Measurements from ENCODE around the gene SYK. TPM values are rescaled to one million over a fixed set of nuclear protein-coding genes. Genes with fewer than 3 reads are reported as not detected.
A peak's percentile ranks its signal among the peaks of the same experiment; 100 is the strongest.

The SYK gene
- total RNA-seq, 1 donor from 2014 or later, result 7.4 TPM

DNA sequence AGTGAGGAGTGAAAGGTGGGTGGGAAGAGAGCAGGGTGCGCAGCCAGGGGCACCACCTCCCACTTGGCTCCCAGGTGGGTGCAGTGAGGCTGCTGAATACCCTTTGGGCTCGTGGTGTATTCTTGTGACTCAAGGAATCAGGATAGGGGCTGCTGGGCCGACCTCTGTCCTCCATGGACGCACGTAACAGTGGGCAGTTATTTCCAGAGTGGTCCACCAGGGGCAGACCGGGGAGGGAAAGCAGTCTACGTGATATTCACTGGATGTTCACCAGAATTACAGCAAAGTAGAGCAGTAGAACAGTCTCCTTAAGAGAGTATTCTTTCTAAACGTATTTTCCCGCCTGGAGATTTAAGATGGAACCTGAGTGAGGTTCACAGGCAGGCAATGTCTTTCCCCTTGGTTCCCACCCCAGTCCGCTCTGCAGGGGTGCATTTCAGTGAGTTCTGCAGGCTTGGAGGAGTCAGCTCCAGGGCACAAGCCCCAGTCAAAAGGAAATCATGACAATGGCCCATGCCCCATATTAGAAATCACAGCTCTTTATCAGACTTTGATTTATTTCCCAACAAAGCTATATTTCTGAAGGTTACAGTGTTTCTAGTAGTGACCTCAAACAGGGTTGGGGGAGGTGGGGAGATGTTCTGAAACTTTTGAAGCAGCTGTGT is 88.7 kb downstream of the SYK start:
- no peak overlapping the region for H3K4me3 Mint-ChIP-seq (ENCODE audit: low read depth)
- peaks cover 13% of the 10 kb centered on the region for H3K4me1 Mint-ChIP-seq (ENCODE audit: low read depth)
- peaks cover 1% of the 10 kb centered on the region for H3K36me3 Mint-ChIP-seq (ENCODE audit: insufficient read depth)
- peaks cover 9% of the 10 kb centered on the region for H3K27me3 Mint-ChIP-seq
- no peak overlapping the region for H3K27ac Mint-ChIP-seq
- TF ChIP-seq, protein P1, sequence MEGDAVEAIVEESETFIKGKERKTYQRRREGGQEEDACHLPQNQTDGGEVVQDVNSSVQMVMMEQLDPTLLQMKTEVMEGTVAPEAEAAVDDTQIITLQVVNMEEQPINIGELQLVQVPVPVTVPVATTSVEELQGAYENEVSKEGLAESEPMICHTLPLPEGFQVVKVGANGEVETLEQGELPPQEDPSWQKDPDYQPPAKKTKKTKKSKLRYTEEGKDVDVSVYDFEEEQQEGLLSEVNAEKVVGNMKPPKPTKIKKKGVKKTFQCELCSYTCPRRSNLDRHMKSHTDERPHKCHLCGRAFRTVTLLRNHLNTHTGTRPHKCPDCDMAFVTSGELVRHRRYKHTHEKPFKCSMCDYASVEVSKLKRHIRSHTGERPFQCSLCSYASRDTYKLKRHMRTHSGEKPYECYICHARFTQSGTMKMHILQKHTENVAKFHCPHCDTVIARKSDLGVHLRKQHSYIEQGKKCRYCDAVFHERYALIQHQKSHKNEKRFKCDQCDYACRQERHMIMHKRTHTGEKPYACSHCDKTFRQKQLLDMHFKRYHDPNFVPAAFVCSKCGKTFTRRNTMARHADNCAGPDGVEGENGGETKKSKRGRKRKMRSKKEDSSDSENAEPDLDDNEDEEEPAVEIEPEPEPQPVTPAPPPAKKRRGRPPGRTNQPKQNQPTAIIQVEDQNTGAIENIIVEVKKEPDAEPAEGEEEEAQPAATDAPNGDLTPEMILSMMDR (IDR thresholded peaks at IDR 0.05; ENCODE audit: unreplicated experiment), result peak; percentile 54
- no peak for DNase-seq (ENCODE audit: low spot score, unreplicated experiment)
- peaks cover 8% of the 10 kb centered on the region for H3K9me3 Mint-ChIP-seq (ENCODE audit: low read depth)

DNA sequence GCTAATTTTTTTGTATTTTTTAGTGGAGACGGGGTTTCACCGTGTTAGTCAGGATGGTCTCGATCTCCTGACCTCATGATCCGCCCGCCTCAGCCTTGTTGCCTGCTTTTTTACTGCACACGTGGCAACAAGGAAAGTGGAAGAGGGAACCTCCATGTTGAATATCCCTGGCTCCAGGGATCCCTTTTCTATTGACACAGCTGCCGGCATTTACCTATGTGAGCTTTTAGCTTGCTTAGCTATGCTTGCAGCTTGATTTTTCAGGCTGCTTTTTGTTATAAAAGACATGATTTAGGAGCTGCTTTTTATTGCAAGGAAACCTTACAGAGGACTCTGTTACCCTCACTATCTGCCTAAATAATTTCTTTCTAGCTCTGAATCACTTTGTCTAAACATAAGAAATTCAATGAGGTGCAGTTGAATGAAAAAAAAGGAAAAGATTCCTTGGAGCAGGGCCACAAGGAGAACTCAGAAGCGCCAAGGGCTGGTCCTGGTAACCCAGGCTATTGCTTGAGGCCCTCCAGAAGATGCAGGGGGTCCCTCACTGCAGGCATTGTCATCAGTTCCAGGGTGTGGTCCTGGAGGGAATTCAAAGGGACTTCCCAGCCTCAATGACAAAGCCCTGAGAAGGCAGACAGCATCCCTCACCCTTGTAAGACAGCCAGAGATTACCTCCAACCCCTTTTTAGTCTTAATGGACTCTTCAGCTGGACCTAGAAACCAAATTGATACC is 89.9 kb downstream of the SYK start:
- no peaks in the 10 kb centered on the region for H3K36me3 Mint-ChIP-seq (ENCODE audit: insufficient read depth)
- H3K27ac Mint-ChIP-seq, result no peak overlapping the region
- DNase-seq (ENCODE audit: low spot score, unreplicated experiment), result no peak
- TF ChIP-seq, protein P1 (IDR thresholded peaks at IDR 0.05; ENCODE audit: unreplicated experiment), result no peak
- H3K9me3 Mint-ChIP-seq (ENCODE audit: low read depth), result no peaks in the 10 kb centered on the region
- peaks cover 13% of the 10 kb centered on the region for H3K4me1 Mint-ChIP-seq (ENCODE audit: low read depth)
- H3K27me3 Mint-ChIP-seq, result peaks cover 9% of the 10 kb centered on the region
- no peak overlapping the region for H3K4me3 Mint-ChIP-seq (ENCODE audit: low read depth)

DNA sequence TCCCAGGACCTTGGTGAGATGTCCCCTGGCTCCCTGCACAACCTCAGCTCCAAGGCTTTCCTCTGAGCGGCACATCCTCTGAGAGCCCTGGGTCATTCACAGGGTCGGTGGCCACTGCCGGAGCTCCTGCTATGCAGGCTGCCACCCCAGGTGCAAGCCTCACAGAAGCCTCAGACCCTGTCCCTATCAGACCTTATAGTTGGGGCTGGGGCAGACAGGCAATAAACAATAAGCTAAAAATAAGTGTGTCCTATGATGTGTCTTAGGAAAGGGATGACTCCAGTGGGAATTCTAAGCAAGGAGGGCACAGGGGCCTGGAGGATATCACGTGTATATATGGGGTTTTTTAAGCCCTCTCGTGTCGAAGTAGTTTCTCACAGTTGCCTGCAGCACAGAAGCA is 91.3 kb downstream of the SYK start:
- Mint-ChIP-seq H3K36me3 (ENCODE audit: insufficient read depth) (no peaks in the 10 kb centered on the region), H3K4me3 (ENCODE audit: low read depth) (no peak overlapping the region), H3K4me1 (ENCODE audit: low read depth) (peaks cover 13% of the 10 kb centered on the region), H3K9me3 (ENCODE audit: low read depth) (no peaks in the 10 kb centered on the region), H3K27me3 (peaks cover 11% of the 10 kb centered on the region), H3K27ac (no peak overlapping the region)
- no peak for DNase-seq (ENCODE audit: low spot score, unreplicated experiment)
- TF ChIP-seq, protein P1 (IDR thresholded peaks at IDR 0.05; ENCODE audit: unreplicated experiment), result no peak

DNA sequence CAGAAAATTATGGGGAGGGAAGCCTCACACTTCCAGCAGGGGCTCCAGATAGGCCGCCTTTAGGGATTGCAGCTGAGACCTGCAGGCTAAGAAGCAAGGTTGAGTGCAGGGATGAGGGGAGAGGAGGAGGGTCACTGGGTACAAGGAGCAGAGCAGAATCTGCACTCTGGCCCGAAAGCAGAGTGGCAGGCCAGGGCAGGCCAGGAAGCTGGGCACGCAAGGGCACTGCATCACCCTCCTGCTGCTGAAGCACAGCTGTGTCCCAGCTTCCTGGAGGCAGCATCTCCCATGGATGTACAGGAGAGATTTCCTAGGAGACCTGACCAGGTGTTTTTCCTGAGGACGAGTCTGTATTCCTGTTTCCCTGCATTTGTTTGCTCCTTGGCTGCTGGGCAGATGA is 92.1 kb downstream of the SYK start:
- Mint-ChIP-seq H3K9me3 (ENCODE audit: low read depth) (no peaks in the 10 kb centered on the region), H3K4me3 (ENCODE audit: low read depth) (no peak overlapping the region), H3K27me3 (peaks cover 11% of the 10 kb centered on the region), H3K27ac (no peak overlapping the region), H3K36me3 (ENCODE audit: insufficient read depth) (no peaks in the 10 kb centered on the region), H3K4me1 (ENCODE audit: low read depth) (peaks cover 13% of the 10 kb centered on the region)
- DNase-seq (ENCODE audit: low spot score, unreplicated experiment), result no peak
- TF ChIP-seq, protein P1 (IDR thresholded peaks at IDR 0.05; ENCODE audit: unreplicated experiment), result no peak

DNA sequence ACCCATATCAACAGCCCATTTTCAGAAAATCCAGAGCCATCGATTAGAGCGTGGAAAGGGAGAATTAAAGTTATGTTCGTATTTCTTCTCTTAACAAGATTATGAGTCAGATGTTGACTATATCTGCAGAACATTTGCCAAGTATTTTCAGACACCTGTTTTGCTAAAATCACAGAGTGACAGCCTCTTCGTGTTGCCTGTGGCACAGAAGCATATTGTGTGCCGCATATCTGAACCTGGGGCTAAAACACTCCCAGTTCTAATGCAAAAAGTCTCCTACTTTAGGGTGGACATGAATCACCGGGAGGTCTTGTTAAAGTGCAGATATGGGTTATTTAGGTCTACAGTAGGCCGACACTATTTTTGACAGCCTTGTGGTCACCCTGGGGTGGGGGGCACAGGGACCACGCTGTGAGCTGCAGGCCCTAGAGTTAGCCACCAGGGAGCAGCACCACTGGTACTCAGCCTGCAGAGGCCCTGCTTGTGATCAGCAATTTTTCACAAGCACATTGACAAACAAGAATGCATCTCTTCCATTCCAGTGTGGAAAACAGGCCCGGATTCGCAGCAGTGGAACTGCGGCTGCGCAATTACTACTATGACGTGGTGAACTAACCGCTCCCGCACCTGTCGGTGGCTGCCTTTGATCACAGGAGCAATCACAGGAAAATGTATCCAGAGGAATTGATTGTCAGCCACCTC is 93.5 kb downstream of the SYK start:
- no peak overlapping the region for H3K27ac Mint-ChIP-seq
- H3K36me3 Mint-ChIP-seq (ENCODE audit: insufficient read depth), result no peaks in the 10 kb centered on the region
- H3K9me3 Mint-ChIP-seq (ENCODE audit: low read depth), result no peaks in the 10 kb centered on the region
- TF ChIP-seq, protein P1 (IDR thresholded peaks at IDR 0.05; ENCODE audit: unreplicated experiment), result peak; percentile 66
- peaks cover 9% of the 10 kb centered on the region for H3K27me3 Mint-ChIP-seq
- H3K4me1 Mint-ChIP-seq (ENCODE audit: low read depth), result peaks cover 13% of the 10 kb centered on the region
- no peak for DNase-seq (ENCODE audit: low spot score, unreplicated experiment)
- H3K4me3 Mint-ChIP-seq (ENCODE audit: low read depth), result no peak overlapping the region

Measured in progenitor cell of endocrine pancreas (in vitro differentiated cells).